Ectodermal cell (in vitro differentiated cells): Measurements from ENCODE around the gene TXLNB.

Experiments
- H3K27ac ChIP-seq: 2 replicates; pipeline ENCODE4 v1.7.0; 2013; ENCODE audit warnings: mild to moderate bottlenecking, low read depth, low read length; ENCODE audit not compliant: insufficient read depth, poor library complexity, severe bottlenecking
- H3K27me3 ChIP-seq: 2 replicates; pipeline ENCODE4 v1.7.0; 2013; ENCODE audit warnings: mild to moderate bottlenecking, low read length; ENCODE audit not compliant: insufficient read depth, control insufficient read depth, poor library complexity, severe bottlenecking
- H3K36me3 ChIP-seq: one replicate; pipeline ENCODE4 v1.7.0; 2013; ENCODE audit warnings: low read length; ENCODE audit not compliant: control insufficient read depth, insufficient read depth
- H3K4me1 ChIP-seq: one replicate; pipeline ENCODE4 v1.7.0; 2013; ENCODE audit warnings: low read length; ENCODE audit not compliant: control insufficient read depth, insufficient read depth
- H3K4me3 ChIP-seq: 2 replicates; pipeline ENCODE4 v1.7.0; 2013; ENCODE audit warnings: low read depth, low read length, control low read depth; ENCODE audit not compliant: insufficient read depth
- H3K9me3 ChIP-seq: 2 replicates; pipeline ENCODE4 v1.7.0; 2013; ENCODE audit warnings: mild to moderate bottlenecking, low read length, moderate library complexity; ENCODE audit not compliant: control insufficient read depth
- WGBS, 2 experiments: methylation state at CpG; one replicate each; pipeline ENCODE4 v1.1.7; 2013; ENCODE audit warnings: missing lambda C conversion rate in 2 of 2; 5-methylcytosine and 5-hydroxymethylcytosine counted together

Gene TXLNB

GRCh38 chr6:139330306-139330705, 38.5 kb upstream of the TXLNB start:
- Histone ChIP-seq H3K27me3 (no peaks in the 10 kb centered on the region), H3K9me3 (no peaks in the 10 kb centered on the region), H3K4me1 (no peaks in the 10 kb centered on the region), H3K4me3 (no peak overlapping the region), H3K36me3 (no peaks in the 10 kb centered on the region), H3K27ac (no peak overlapping the region)
- 94% methylated on average over 5 of the region's 5 CpGs for WGBS, 2 experiments

- H3K36me3 ChIP-seq, result no peaks in the 10 kb centered on the region
- no peaks in the 10 kb centered on the region for H3K4me1 ChIP-seq
- WGBS, 2 experiments, result 95 to 96% methylated on average over 3 of the region's 3 CpGs
- H3K4me3 ChIP-seq, result no peak overlapping the region
- H3K27me3 ChIP-seq, result no peaks in the 10 kb centered on the region
- H3K9me3 ChIP-seq, result no peaks in the 10 kb centered on the region
- H3K27ac ChIP-seq, result no peak overlapping the region
Observed at GRCh38 chr6:139329224-139329623, 37.4 kb upstream of the TXLNB start.

GRCh38 chr6:139327038-139327437, 35.2 kb upstream of the TXLNB start:
- WGBS, 2 experiments, result 93 to 95% methylated on average over 5 of the region's 5 CpGs
- H3K27ac ChIP-seq, result no peak overlapping the region
- H3K36me3 ChIP-seq, result no peaks in the 10 kb centered on the region
- H3K9me3 ChIP-seq, result no peaks in the 10 kb centered on the region
- no peaks in the 10 kb centered on the region for H3K27me3 ChIP-seq
- no peak overlapping the region for H3K4me3 ChIP-seq
- no peaks in the 10 kb centered on the region for H3K4me1 ChIP-seq

GRCh38 chr6:139325686-139326085, 33.9 kb upstream of the TXLNB start:
- H3K9me3 ChIP-seq, result no peaks in the 10 kb centered on the region
- H3K27ac ChIP-seq, result no peak overlapping the region
- no peaks in the 10 kb centered on the region for H3K4me1 ChIP-seq
- no peaks in the 10 kb centered on the region for H3K36me3 ChIP-seq
- no peak overlapping the region for H3K4me3 ChIP-seq
- no peaks in the 10 kb centered on the region for H3K27me3 ChIP-seq
- 88 to 96% methylated on average over 1 of the region's 1 CpG for WGBS, 2 experiments

- no peak overlapping the region for H3K27ac ChIP-seq
- no peaks in the 10 kb centered on the region for H3K27me3 ChIP-seq
- no peaks in the 10 kb centered on the region for H3K9me3 ChIP-seq
- no peaks in the 10 kb centered on the region for H3K36me3 ChIP-seq
- H3K4me3 ChIP-seq, result no peak overlapping the region
- H3K4me1 ChIP-seq, result no peaks in the 10 kb centered on the region
Observed at GRCh38 chr6:139325125-139325524, 33.3 kb upstream of the TXLNB start.

GRCh38 chr6:139324301-139324555, 32.4 kb upstream of the TXLNB start:
- Histone ChIP-seq H3K9me3 (no peaks in the 10 kb centered on the region), H3K36me3 (no peaks in the 10 kb centered on the region), H3K4me1 (no peaks in the 10 kb centered on the region), H3K4me3 (no peak overlapping the region), H3K27me3 (no peaks in the 10 kb centered on the region), H3K27ac (no peak overlapping the region)
- no CpG with 5 or more reads among the region's 1 CpG for WGBS, 2 experiments

- 73 to 79% methylated on average over 18 of the region's 21 CpGs for WGBS, 2 experiments
- Histone ChIP-seq H3K4me3 (no peak overlapping the region), H3K27ac (no peak overlapping the region), H3K4me1 (no peaks in the 10 kb centered on the region), H3K27me3 (no peaks in the 10 kb centered on the region), H3K9me3 (no peaks in the 10 kb centered on the region), H3K36me3 (no peaks in the 10 kb centered on the region)
Observed at GRCh38 chr6:139323511-139324300, 31.9 kb upstream of the TXLNB start.

GRCh38 chr6:139320081-139320480, 28.3 kb upstream of the TXLNB start:
- H3K27ac ChIP-seq, result no peak overlapping the region
- no peak overlapping the region for H3K4me3 ChIP-seq
- no peaks in the 10 kb centered on the region for H3K27me3 ChIP-seq
- H3K9me3 ChIP-seq, result no peaks in the 10 kb centered on the region
- H3K36me3 ChIP-seq, result no peaks in the 10 kb centered on the region
- 93 to 96% methylated on average over 2 of the region's 2 CpGs for WGBS, 2 experiments
- H3K4me1 ChIP-seq, result no peaks in the 10 kb centered on the region

GRCh38 chr6:139316622-139317317, 25.0 kb upstream of the TXLNB start:
- H3K4me1 ChIP-seq, result peaks cover 8% of the 10 kb centered on the region
- no peak overlapping the region for H3K27ac ChIP-seq
- 94 to 100% methylated on average over 2 of the region's 2 CpGs for WGBS, 2 experiments
- H3K4me3 ChIP-seq, result no peak overlapping the region
- H3K27me3 ChIP-seq, result no peaks in the 10 kb centered on the region
- H3K9me3 ChIP-seq, result no peaks in the 10 kb centered on the region
- no peaks in the 10 kb centered on the region for H3K36me3 ChIP-seq

GRCh38 chr6:139313784-139314545, 22.2 kb upstream of the TXLNB start:
- peak overlapping the region; percentile 31 for H3K27ac ChIP-seq

More at GRCh38 chr6:139313784-139314545, 22.2 kb upstream of the TXLNB start:
- Histone ChIP-seq H3K27me3 (no peaks in the 10 kb centered on the region), H3K36me3 (no peaks in the 10 kb centered on the region), H3K4me3 (no peak overlapping the region), H3K4me1 (peaks cover 8% of the 10 kb centered on the region), H3K9me3 (no peaks in the 10 kb centered on the region)
- 34% methylated on average over 6 of the region's 6 CpGs for WGBS, 2 experiments
